Suppressor macrophage treated with lipopolysaccharide for 4 hours (primary cell): ENCODE results near the gene TTLL8.

Experiments used
- DNase-seq: peaks from one replicate; pipeline ENCODE4 v3.0.0-alpha.2; 2020

TTLL8 gene

DNA sequence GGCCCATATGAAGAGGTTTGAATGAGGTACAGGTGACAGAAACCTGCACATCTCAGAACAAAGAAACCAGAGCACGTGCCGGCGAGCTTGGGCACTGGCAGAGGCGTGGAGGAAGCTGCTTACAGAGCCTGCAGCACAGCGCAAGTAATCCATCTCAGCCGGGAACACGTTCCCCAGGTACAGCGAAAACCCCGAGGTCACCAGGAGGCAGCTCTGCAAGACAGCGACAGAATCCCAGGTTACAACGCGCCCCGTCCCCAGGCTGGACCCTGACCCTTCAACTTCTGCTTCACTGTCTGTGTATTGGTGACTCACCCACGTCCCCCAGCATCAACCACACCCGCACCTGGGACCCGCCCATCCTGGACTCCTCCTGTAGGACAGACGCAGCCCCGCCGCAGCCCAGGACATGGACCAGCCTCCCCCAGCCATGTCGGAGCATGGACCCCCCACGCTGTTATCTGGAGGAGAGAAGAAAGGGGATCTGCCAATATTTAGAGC, 24.9 kb upstream of the TTLL8 start:
- DNase-seq: no peak

DNA sequence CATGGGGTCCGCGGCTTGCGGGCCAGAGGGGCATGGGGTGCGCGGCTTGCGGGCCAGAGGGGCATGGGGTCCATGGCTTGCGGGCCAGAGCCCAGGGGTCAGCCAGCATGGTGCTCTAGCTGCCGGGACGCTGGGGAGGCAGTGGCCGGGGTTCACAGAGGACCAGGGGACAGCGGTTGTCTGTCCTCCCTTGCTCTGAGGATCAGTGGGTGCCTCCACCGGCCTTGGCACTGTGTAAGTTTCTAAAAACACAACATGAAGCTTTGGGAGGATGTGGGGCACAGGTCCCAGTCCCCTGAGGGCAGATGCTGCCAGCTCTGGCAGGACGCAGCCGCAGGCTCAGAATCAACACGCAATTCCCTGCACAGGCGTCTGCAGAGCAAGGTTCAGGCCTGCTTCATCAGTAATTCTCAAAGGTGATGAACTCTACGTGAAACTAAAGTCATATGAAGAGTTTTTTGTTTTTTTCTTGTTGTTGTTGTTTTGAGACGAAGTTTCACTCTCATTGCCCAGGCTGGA, 24.2 kb upstream of the TTLL8 start:
- DNase-seq: no peak

DNA sequence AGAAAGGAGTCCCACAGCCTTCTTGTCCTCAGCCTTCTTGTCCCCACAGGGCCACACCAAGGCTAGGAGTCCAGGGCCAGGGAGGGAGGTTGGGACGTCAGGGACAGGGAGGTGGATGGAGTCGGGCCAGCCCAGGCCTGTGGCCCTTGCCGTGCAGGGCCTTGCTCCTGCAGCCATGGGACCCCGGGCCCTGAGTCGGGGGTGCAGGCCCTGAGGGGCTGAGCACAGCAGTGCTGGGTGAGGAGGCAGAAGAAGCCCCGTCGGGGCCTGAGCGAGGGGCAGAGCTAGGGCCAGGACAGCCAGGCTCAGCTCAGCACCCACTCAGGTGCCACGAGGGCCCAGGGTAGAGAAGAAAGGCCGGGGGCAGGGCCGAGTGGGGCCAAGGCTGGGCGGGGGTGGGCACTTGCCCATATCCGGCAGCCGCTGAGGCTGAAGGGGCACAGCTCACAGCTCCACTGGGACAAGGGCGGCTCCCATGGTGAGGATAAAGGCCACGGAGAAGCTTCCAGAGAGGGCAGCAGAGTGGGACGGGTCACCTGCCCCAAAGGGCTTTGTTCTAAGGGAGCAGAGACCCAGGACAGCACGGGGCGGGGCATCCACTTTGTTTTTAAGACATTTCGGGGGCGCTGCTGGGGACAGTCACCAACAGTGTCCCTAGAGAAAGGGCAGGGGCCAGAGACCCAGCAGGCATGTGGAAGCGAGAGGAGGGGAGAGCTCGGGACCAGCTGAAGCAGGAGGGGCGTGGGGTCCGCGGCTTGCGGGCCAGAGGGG, 23.5 kb upstream of the TTLL8 start:
- no peak for DNase-seq

DNA sequence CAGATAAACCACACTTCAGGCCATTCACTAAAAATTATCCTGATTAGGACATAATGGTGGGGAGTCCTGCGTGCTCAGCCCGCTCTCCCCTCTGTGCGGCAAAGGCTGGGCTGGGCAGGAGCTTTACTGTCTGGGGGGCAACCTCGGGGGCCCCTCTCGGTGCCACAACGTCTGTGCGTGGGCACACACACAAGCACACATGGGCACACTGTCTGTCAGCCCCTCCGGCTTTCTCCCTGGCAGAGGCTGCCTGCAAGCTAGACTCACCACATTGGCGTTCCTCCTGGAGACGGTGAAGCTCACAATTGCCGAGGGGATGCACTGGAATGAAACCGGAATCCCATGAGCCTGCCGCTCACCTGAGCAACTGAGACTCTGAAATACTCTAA, 22.0 kb upstream of the TTLL8 start:
- DNase-seq: no peak

DNA sequence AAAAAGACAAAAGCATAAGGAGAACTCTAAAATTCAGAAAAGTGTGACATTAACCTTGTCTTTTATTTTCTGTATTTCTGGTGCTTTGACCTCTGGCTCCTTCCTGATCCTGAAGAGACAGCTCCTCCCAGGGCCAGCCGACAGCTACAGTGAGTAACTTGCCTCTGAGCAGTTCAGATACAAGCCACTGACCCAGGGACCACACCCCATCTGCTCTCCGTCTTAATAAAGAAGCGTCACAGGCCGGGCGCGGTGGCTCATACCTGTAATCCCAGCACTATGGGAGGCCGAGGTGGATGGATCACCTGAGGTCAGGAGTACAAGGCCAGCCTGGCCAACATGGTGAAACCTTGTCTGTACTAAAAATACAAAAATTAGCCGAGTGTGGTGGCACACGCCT, 20.7 kb upstream of the TTLL8 start:
- DNase-seq: no peak

DNA sequence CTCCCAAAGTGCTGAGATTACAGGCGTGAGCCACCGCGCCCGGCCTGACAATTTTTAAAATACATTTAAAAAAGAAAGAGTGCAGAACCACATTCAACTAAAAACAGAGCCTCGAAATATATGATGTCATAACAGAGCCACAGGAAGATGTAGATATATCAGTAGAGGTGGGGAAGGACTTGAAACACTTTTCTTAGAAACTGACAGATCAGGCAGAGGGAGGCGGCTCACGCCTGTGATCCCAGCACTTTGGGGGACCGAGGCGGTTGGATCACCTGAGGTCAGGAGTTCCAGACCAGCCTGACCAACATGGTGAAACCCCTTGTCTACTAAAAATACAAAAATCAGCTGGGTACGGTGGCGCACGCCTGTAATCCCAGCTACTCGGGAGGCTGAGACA, 20.1 kb upstream of the TTLL8 start:
- no peak for DNase-seq

DNA sequence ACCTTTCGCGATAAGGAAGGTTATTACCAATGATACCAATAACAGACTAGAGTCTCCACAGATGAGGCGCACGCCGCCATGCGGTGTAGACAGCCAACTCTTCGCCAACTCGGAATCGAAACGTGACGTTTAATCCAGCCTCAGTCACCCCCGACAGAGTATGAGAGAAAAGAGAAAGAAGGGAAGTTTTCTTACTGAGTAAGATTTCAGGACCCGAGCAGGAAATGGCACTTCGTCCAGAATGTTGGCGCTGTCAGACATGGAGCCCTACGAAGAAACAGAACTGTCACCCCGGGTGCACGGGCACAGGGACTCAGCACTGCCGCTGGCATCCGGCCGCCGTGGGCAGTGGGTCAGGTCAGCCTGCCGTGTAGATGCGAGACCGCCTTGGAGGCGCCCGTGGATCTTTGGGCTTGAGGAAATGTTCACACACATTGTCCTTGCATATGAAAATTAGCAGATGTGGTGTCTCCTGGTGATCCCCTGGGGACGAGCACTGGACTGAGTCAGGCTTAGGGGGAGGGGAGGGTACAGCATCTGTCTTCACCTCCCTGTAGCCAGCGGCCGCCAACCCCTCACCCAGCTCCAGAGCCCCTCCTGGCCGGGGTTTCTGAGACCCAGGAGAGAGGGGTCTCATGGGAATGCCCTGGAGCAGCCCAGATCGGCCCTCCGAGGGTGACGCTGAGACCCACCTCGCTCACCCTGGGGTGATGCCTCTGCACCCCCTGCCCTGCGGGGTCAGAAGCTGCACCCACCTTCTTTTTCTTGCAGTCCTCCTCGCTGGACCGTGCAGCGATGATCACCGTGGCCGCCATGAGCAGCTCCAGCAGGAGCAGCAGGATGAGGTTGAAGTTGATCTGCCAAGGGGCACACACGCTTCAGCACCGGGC, 18.8 kb upstream of the TTLL8 start:
- no peak for DNase-seq

DNA sequence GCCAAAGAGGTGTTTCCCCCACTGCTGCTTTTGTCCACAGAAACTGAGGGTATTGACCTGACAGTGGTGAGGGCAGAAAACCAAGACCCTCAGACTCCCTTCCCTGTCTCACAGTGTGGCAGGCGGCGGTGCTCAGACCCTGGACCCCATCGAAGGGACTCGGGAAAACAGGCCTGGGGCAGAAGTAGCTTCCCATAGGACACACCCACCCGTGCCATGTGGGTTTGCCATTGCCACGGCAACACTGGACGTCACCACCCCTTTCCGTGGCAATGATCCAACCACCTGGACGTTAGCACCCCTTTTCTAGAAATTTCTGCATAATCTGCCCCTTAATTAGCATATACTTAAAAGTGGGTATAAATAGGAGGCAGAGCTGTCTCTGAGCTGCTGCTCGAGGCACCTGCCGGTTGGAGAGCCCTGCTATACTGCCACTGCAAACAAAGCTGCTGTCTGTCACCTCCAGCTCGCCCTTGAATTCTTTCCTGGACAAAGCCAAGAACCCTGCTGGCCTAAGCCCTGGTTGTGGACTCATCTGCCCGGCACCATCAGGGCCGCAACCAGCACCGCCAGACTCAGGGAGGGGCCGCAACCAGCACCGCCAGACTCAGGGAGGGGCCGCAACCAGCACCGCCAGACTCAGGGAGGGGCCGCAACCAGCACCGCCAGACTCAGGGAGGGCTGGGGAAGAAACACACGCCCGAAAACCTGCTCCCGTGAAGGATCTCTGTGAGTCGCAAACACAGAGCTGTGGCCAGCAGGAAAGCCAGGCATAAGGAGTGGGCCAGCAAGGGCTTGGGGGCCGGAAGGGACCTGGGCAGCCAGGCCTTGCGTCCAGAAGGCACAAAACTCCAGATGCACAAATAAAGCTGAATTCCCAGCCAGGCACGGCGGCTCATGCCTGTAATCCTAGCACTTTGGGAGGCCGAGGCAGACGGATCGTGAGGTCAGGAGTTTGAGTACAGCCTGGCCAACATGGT, 16.7 kb upstream of the TTLL8 start:
- DNase-seq: no peak

DNA sequence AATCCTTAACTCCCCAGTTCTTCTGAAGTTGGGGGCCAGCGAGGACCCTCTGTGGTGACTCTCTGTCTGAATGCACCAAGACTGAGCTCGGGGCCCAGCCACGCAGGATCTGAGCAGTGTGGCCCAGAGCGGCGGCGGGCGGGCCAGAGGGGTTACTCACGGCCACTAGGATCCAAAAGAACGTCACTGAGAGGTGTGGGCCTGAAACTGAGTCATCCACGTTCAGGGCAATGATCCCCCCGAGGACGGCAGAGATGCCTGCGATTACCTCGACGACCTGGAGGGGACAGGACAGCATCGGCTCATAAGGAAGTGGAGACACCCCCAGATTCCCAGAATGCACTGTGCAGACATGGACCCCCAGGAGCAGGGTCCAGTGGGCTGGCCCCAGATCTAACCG, 16.0 kb upstream of the TTLL8 start:
- no peak for DNase-seq

DNA sequence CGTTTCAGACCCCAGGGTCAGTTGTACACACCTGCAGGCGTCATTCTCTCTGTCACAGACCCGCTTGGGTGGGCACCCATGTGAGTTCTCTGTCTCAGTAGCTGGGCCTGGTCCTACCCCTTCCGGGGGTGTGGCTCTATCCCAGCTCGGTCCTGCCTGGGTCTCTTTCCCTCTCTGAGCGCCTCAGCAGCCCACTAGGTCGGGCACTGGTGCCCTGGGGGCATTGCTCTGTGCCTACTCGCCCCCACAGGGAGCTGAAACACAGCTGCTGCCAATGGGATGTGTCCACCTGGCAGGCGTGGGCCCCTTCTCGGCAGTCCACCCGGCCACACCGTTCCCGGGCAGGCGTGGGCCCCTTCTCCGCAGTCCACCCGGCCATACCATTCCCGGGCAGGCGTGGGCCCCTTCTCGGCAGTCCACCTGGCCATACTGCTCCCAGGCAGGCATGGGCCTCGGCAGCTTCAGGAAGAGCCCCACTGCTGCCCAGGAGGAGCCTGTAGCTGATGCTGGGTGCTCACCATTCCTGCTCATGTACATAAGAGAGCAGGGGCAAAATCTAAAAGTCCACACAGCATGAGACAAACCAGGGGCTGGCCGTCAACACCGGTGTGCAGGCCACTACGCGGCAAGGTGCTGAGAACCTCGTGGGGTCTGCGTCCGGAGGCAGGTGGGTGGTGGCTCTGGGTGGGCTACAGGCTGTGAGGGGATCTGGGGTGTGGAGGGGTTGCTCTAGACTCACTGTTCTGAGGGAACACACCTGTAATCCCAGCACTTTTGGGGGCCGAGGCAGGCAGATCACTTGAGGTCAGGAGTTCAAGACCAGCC, 14.8 kb upstream of the TTLL8 start:
- DNase-seq: no peak

DNA sequence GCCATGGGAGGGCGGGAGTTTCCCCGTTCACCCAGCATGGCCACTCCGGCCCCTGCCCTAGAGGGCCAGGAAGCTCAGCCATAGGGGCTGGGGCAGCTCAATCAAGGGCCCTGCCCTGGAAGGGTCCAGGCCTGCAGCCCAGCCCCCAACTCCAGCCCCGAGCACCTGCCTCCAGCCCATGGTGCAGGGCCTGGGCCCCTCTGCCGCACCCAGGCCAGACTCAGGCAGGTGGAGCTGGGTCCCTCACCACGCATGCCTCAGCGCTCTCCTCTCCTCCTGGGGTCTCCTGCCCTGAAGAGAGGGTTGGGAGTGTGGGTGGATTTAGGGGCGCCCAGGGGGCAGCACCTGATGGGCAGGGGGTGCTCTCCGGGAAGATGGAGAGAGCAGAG, 14.1 kb upstream of the TTLL8 start:
- DNase-seq: no peak

DNA sequence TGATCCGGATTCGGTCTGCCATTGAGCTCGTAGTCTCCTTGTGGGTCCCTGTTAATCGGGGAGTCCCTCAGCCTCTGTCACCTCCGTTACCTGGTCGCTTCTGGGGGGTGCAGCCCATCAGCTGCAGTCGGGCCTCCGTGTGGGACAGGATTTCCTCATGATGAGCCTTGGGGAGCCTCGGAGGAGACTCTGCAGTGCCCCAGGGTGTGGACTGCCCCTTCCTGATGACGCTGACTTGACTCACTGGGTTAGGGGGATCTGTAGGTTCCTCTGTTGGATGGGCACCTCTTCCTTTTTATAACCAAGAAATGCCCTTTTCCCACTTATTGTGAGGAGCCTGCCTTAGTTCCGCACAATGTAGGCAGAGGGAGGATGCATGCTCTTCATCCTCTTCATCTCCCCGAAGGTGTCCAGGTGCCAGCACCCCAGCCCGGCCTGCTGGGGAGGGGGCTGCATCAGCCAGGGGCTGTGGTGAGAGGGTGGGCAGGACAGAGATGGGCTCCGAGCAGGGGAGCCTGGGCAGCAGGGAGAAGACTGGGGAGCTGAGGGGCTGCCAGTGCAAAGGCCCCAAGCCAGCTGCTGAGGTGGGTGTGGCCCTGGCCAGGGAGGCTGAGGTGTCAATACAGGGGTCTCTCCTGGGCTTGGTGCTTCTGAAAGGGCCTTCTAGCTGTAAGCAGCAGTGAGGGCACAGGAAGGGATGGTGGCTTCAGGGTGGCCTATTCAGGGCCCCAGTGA, 13.5 kb upstream of the TTLL8 start:
- no peak for DNase-seq

DNA sequence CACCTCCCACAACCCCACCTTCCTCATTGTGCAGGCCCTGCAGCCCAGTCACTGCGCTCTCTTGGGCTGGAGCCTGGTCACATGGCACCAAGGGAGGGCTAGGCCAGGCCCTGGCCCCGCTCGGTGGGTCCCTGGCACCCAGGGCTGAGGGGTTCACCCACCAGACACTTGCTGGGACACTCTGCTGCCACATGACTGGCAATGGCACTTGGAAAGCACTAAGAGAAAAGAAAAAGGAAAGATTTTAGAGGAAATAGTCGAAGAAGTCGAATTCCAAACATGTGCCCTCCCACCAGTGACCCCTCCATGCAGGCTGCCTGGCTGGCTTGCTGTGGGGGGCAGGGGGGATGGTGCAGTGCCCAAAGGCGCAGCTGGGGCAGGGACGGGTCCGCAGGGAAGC, 12.3 kb upstream of the TTLL8 start:
- no peak for DNase-seq

DNA sequence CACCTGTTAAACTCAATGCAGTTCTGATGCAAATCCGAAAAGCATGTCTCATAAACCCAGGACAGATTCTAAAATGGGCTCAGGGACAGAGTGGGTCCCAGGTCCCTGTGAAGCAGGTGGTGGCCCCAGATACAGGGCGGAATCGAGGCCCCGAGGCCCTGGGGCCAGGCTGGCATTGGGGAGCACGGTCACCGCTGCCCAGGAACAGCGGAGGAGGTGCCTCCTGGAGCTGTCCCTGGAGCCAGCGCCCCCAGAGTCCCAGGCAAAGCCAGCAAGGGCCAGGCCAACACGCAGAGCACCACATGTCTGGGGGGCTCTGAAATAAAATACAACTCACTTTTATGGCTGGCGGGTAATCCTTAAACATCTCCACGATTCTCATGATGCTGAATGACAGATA, 10.0 kb upstream of the TTLL8 start:
- no peak for DNase-seq

DNA sequence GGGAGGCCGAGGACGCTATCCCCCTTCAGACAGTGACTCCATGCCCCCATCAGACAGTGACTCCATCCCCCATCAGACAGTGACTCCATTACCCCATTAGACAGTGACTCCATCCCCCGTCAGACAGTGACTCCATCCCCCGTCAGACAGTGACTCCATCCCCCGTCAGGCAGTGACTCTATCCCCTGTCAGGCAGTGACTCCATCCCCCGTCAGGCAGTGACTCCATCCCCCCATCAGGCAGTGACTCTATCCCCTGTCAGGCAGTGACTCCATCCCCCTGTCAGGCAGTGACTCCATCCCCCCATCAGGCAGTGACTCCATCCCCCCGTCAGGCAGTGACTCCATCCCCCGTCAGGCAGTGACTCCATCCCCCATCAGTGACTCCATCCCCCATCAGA, 9.1 kb upstream of the TTLL8 start:
- DNase-seq: no peak

DNA sequence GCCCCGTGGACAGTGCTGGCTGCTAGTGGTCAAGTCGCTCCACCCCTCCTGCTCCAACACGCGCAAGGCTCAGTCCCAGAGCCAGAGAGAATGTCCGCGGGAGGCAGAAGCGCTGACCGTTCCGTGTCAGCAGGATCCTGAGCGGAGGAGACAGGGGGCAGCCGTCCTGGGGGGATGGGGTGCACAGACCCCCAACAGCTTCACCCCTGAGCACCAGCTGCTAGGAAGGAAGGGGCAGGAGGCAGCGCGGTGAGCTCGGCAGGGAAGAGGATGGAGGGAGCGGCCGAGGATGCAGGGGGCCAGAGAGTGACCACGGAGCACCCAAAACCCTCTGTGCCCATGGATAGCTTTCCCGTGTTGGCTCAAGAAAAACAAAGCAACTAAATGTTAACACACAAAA, 6.4 kb upstream of the TTLL8 start:
- DNase-seq: no peak

DNA sequence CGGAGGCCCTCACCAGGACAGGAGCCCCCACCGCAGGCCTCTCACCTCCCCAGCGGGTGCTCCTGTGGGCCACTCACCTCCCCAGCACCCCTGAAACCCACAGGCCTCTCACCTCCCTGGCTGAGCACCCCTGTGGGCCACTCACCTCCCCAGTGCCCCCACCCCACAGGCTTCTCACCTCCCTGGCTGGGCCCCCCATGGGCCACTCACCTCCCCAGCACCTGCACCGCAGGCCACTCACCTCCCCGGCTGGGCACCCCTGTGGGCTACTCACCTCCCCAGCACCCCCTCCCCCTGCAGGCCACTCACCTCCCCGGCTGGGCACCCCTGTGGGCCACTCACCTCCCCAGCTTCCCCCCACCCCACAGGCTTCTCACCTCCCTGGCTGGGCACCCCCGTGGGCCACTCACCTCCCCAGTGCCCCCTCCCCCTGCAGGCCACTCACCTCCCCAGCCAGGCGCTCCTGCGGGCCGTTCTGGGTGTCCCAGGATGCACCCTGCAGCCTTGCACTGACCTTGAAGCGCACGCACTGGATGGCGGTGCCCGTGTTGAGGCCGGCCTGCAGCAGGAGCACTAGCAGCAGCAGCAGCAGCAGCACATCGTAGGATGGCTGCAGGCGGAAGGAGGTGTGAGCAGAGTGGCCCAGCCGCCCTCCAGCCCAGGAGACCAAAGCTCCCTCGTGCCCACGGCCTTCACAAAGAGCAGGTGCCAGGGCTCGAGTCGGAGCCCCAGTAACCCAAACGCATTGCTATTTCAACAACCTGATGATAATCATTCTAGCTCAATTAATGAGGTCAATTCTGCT, 5.7 kb upstream of the TTLL8 start:
- no peak for DNase-seq

DNA sequence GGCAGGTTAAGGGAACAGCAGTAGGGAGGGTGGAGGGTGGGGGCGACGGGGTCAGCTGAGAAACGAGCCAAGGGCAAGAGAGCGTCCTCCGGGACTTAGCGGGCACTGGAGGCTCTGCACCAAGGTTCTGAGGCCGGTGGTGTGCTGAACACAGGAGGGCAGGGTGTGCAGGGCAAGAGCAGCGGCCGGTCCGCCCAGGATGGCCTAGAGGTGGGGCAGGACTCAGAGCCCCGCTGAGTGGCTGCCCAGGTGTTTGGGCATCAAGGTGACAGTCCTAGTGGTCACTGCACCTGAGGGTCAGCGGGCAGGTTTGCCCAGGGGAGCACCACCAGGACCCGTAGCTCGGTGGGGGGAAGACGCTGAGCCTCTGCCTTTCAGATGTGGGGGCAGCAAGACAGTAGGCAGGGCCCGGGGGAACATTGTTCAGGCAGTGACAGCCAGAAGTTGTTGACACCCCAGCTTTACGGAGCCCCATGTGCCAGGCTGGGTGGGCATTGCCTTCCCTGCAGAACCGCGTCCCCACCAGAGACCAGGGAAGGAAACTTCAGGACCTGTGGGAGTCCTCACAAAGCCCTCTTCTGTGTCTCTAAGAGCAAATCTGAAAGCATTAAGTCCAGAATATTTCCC, 4.5 kb upstream of the TTLL8 start:
- DNase-seq: no peak

DNA sequence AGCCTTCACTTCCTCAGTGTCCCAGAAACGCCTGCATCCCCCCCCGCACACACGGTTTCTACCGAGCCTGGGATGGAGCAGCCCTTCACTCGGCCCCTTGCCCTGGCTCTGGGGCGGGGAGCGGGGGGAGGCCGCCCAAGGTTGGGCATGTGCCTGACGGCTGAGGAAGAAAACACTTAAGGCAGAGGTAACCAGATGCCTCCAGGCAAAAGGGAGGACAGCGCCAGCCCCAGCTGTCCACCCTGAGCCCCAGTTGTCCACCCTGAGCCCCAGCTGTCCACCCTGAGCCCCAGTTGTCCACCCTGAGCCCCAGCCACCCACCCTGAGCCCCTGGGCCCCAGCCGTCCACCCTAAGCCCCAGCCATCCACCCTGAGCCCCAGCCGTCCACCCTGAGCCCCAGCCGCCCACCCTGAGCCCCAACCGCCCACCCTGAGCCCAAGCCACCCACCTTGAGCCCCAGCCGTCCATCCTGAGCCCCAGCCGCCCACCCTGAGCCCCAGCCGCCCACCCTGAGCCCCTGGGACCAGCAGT, 3.8 kb upstream of the TTLL8 start:
- no peak for DNase-seq
